Neural progenitor cell (in vitro differentiated cells): Measurements from ENCODE around the gene RSPO3. TPM values are rescaled to one million over a fixed set of nuclear protein-coding genes. Genes with fewer than 3 reads are reported as not detected.

Experiments used
- DNase-seq: peaks from one replicate; pipeline ENCODE4 v3.0.0-alpha.2; 2016; ENCODE audit warnings: low spot score
- H2AFZ ChIP-seq: fragments of 200-600 bp; sonication (generic); replicated peaks from 2 replicates; pipeline ENCODE4 v1.6.1; 2016; ENCODE audit warnings: antibody characterized with exemption
- H3F3A ChIP-seq: fragments of 200-600 bp; sonication (generic); 2 replicates; pipeline ENCODE4 v1.6.1; 2016; ENCODE audit warnings: antibody characterized with exemption, low read depth
- H3K27ac ChIP-seq: fragments of 200-600 bp; sonication (generic); 2 replicates; pipeline ENCODE4 v1.5.1; 2016; ENCODE audit warnings: mild to moderate bottlenecking
- H3K27me3 ChIP-seq: fragments of 200-600 bp; sonication (generic); 2 replicates; pipeline ENCODE4 v1.6.1; 2016; ENCODE audit warnings: mild to moderate bottlenecking, moderate library complexity
- H3K36me3 ChIP-seq: fragments of 200-600 bp; sonication (generic); 2 replicates; pipeline ENCODE4 v1.5.1; 2016
- H3K4me1 ChIP-seq: fragments of 200-600 bp; sonication (generic); 2 replicates; pipeline ENCODE4 v1.6.1; 2016; ENCODE audit warnings: mixed run types
- H3K4me2 ChIP-seq: fragments of 200-600 bp; sonication (generic); 2 replicates; pipeline ENCODE4 v1.6.1; 2016
- H3K4me3 ChIP-seq: fragments of 200-600 bp; sonication (generic); 2 replicates; pipeline ENCODE4 v1.5.1; 2016
- H3K79me2 ChIP-seq: fragments of 200-600 bp; sonication (generic); 2 replicates; pipeline ENCODE4 v1.6.1; 2016; ENCODE audit warnings: low read depth
- H3K9ac ChIP-seq: fragments of 200-600 bp; sonication (generic); 2 replicates; pipeline ENCODE4 v1.6.1; 2016
- H3K9me3 ChIP-seq: fragments of 200-600 bp; sonication (generic); 2 replicates; pipeline ENCODE4 v1.5.1; 2016; ENCODE audit warnings: low read depth
- H4K20me1 ChIP-seq: fragments of 200-600 bp; sonication (generic); 2 replicates; pipeline ENCODE4 v1.6.1; 2016; ENCODE audit warnings: low read depth
- H3K27ac Mint-ChIP-seq: 3 replicates; pipeline ENCODE4 v1.8.0; 2021; ENCODE audit warnings: mixed read lengths
- H3K27me3 Mint-ChIP-seq: 2 replicates; pipeline ENCODE4 v1.8.0; 2022; ENCODE audit warnings: low read depth, mild to moderate bottlenecking, inconsistent platforms, moderate library complexity, mixed read lengths; ENCODE audit not compliant: insufficient read depth
- H3K36me3 Mint-ChIP-seq: 3 replicates; pipeline ENCODE4 v1.8.0; 2021; ENCODE audit warnings: mixed read lengths
- H3K4me1 Mint-ChIP-seq: 3 replicates; pipeline ENCODE4 v1.8.0; 2021; ENCODE audit warnings: mixed read lengths
- H3K4me3 Mint-ChIP-seq: 3 replicates; pipeline ENCODE4 v1.8.0; 2021; ENCODE audit warnings: mild to moderate bottlenecking, moderate library complexity, mixed read lengths
- H3K9me3 Mint-ChIP-seq: 3 replicates; pipeline ENCODE4 v1.8.0; 2020; ENCODE audit warnings: mixed read lengths
- CTCF ChIP-seq: fragments of 200-600 bp; sonication (generic); IDR thresholded peaks from 2 replicates; pipeline ENCODE4 v1.5.1; 2017; ENCODE audit warnings: antibody characterized with exemption, mild to moderate bottlenecking
- EZH2 ChIP-seq: fragments of 200-600 bp; sonication (generic); IDR thresholded peaks from 2 replicates; pipeline ENCODE4 v1.6.1; 2017; ENCODE audit warnings: antibody characterized with exemption, mild to moderate bottlenecking, moderate library complexity
- EZH2phosphoT487 ChIP-seq: fragments of 200-600 bp; sonication (generic); IDR thresholded peaks from 2 replicates; pipeline ENCODE4 v1.6.1; 2017; ENCODE audit warnings: antibody characterized with exemption
- total RNA-seq: library from RNA; depleted of rRNA; stranded (reverse); fragments of >200 nt; gene quantifications from 2 replicates; pipeline ENCODE4 v1.2.3, GENCODE V29; 2015; ENCODE audit warnings: low replicate concordance

The RSPO3 gene
- total RNA-seq, 1 donor from 2014 or later, result 2.4 TPM

GRCh38 chr6:127103482-127103881 lies 15.0 kb upstream of the RSPO3 start:
- H2AFZ ChIP-seq, result peak overlapping the region; percentile 7
- TF ChIP-seq EZH2, result no peak
- no peak for TF ChIP-seq EZH2phosphoT487
- no peak for TF ChIP-seq CTCF

GRCh38 chr6:127107916-127108315 lies 10.6 kb upstream of the RSPO3 start:
- TF ChIP-seq EZH2phosphoT487, result no peak
- TF ChIP-seq EZH2, result no peak
- no peak for TF ChIP-seq CTCF
- Mint-ChIP-seq H3K27me3 (no peaks in the 10 kb centered on the region), H3K36me3 (no peaks in the 10 kb centered on the region), H3K4me1 (no peaks in the 10 kb centered on the region), H3K4me3 (no peak overlapping the region), H3K27ac (no peak overlapping the region), H3K9me3 (no peaks in the 10 kb centered on the region)
- H3K4me3 ChIP-seq, result no peak overlapping the region
- no peak overlapping the region for H3K27ac ChIP-seq
- no peaks in the 10 kb centered on the region for H4K20me1 ChIP-seq
- DNase-seq, result no peak
- H2AFZ ChIP-seq, result no peak overlapping the region
- H3F3A ChIP-seq, result no peaks in the 10 kb centered on the region
- no peaks in the 10 kb centered on the region for H3K36me3 ChIP-seq
- no peak overlapping the region for H3K4me2 ChIP-seq
- H3K4me1 ChIP-seq, result no peaks in the 10 kb centered on the region
- H3K27me3 ChIP-seq, result no peaks in the 10 kb centered on the region
- no peaks in the 10 kb centered on the region for H3K9me3 ChIP-seq
- no peak overlapping the region for H3K9ac ChIP-seq
- no peaks in the 10 kb centered on the region for H3K79me2 ChIP-seq

More at GRCh38 chr6:127103482-127103881, 15.0 kb upstream of the RSPO3 start:
- no peak overlapping the region for H3K4me3 Mint-ChIP-seq
- H3K36me3 Mint-ChIP-seq, result no peaks in the 10 kb centered on the region
- Histone ChIP-seq H3K27ac (no peak overlapping the region), H3K4me1 (no peaks in the 10 kb centered on the region), H3K9me3 (no peaks in the 10 kb centered on the region), H3K4me3 (no peak overlapping the region), H3K27me3 (no peaks in the 10 kb centered on the region), H3K9ac (no peak overlapping the region), H3K79me2 (no peaks in the 10 kb centered on the region), H3K4me2 (no peak overlapping the region), H4K20me1 (no peaks in the 10 kb centered on the region), H3K36me3 (no peaks in the 10 kb centered on the region), H3F3A (no peaks in the 10 kb centered on the region)
- no peak overlapping the region for H3K27ac Mint-ChIP-seq
- H3K9me3 Mint-ChIP-seq, result no peaks in the 10 kb centered on the region
- no peak for DNase-seq
- H3K4me1 Mint-ChIP-seq, result no peaks in the 10 kb centered on the region
- no peaks in the 10 kb centered on the region for H3K27me3 Mint-ChIP-seq

- no peak overlapping the region for H3K4me3 Mint-ChIP-seq
- Histone ChIP-seq H3K27ac (no peak overlapping the region), H3K79me2 (no peaks in the 10 kb centered on the region), H3K27me3 (peaks cover 13% of the 10 kb centered on the region), H3K4me3 (no peak overlapping the region), H3K9me3 (no peaks in the 10 kb centered on the region), H3K9ac (no peak overlapping the region), H3K4me2 (no peak overlapping the region), H3K4me1 (no peaks in the 10 kb centered on the region), H4K20me1 (no peaks in the 10 kb centered on the region), H3K36me3 (no peaks in the 10 kb centered on the region), H2AFZ (no peak overlapping the region), H3F3A (no peaks in the 10 kb centered on the region)
- no peak overlapping the region for H3K27ac Mint-ChIP-seq
- peaks cover 2% of the 10 kb centered on the region for H3K4me1 Mint-ChIP-seq
- H3K9me3 Mint-ChIP-seq, result no peaks in the 10 kb centered on the region
- no peak for DNase-seq
- H3K27me3 Mint-ChIP-seq, result no peaks in the 10 kb centered on the region
- no peaks in the 10 kb centered on the region for H3K36me3 Mint-ChIP-seq
- TF ChIP-seq CTCF (no peak), EZH2phosphoT487 (no peak), EZH2 (no peak)
These were observed 7.8 kb upstream of the RSPO3 start for GRCh38 chr6:127110712-127111111.
